ENCODE measurements around the gene NOP56.
A peak's percentile ranks its signal among the peaks of the same experiment; 100 is the strongest.

NOP56 gene

DNA sequence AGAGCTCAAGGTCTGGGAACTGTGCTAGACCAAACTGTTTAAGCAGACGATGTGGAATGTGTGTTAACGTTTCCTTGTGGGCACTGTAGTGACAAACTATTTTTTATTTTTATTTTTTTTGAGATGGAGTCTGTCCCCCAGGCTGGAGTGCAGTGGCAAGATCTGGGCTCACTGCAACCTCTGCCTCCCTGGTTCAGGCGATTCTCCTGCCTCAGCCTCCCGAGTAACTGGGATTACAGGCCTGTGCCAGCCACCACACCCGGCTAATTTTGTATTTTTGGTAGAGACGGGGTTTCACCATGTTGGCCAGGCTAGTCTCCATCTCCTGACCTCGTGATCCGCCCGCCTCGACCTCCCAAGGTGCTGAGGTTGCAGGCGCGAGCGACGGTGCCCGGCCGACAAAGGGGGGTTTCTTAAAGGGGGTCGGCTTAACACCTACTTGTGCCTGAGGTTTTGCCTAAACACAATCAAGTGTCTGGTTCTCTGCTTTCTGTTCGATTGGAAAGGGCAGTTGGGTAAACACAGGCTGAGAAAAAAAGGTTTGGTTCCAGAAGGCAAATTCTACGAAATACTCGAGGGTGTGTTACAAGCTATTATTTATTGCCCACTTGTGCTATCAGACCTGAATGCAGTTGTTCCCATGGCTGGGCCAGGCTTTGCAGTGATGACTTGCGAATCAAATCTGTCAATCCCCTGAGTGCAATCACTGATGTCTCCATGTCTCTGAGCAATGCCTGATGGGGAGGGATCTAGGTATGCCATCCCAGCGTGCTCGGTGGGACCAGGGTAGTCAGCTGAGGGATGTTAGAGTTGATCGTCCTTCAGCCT lies 1.3 kb downstream of the NOP56 start:
- in situ Hi-C loops (cut with HindIII; ENCODE audit: low pct_unique_long_range_greater_than_20kb, low sequenced_read_pairs): no loop called here
- no peak for TF ChIP-seq JUND (IDR thresholded peaks at IDR 0.05; ENCODE audit: low read depth)
- no peak for DNase-seq (ENCODE audit: low read depth in 1 of 2, low spot score in 1 of 2)

DNA sequence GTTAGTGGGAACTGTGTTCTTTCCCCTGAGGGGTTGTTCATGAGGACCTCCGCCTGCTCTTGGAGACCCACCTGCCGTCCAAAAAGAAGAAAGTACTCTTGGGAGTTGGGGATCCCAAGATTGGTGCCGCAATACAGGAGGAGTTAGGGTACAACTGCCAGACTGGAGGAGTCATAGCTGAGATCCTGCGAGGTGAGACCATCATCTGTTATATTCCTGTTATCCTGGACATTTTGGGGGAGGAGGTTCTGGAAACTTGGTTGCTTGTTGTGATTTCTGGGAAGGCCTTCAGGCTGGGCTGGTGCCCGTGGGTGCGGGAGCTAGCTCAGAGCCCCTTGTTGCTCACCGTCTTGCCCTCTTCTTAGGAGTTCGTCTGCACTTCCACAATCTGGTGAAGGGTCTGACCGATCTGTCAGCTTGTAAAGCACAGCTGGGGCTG lies 2.0 kb downstream of the NOP56 start:
- in situ Hi-C loops (cut with HindIII; ENCODE audit: low pct_unique_long_range_greater_than_20kb, low sequenced_read_pairs): no loop called here
- DNase-seq (ENCODE audit: low read depth in 1 of 2, low spot score in 1 of 2): no peak
- TF ChIP-seq JUND (IDR thresholded peaks at IDR 0.05; ENCODE audit: low read depth): no peak

DNA sequence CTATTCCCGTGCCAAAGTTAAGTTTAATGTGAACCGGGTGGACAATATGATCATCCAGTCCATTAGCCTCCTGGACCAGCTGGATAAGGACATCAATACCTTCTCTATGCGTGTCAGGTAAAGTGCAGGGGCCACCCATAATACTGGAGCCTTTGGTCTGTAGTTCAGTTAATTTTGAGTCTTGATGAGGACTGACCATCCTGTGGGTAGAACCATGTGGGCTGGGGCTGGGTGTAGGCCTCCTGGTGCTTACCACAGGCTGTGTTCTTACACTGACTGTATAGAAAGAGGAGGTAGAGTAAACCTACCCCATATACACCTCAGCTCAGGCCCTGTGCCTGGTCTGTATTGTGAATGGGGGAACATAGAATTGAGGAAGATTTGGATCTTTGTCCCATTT lies 2.4 kb downstream of the NOP56 start:
- in situ Hi-C loops (cut with HindIII; ENCODE audit: low pct_unique_long_range_greater_than_20kb, low sequenced_read_pairs): no loop called here
- no peak for TF ChIP-seq JUND (IDR thresholded peaks at IDR 0.05; ENCODE audit: low read depth)
- no peak for DNase-seq (ENCODE audit: low read depth in 1 of 2, low spot score in 1 of 2)

DNA sequence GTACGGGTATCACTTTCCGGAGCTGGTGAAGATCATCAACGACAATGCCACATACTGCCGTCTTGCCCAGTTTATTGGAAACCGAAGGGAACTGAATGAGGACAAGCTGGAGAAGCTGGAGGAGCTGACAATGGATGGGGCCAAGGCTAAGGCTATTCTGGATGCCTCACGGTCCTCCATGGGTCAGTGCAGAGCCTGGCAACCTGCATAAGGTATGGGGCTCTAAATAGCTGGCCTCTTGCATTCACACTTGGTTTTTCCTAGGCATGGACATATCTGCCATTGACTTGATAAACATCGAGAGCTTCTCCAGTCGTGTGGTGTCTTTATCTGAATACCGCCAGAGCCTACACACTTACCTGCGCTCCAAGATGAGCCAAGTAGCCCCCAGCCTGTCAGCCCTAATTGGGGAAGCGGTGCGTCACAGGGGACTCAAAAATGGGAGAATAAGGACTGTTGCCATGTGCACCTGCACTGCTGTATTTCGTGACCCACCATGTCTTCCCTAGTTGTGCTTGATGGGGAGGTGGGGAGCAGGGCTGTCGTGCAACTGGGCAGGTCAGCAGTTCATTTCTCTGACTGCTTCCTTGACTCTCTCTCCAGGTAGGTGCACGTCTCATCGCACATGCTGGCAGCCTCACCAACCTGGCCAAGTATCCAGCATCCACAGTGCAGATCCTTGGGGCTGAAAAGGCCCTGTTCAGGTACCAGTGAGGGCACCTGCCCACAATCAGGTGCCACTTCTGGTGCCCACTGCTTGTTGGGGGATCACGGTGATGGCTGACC lies 3.1 kb downstream of the NOP56 start:
- in situ Hi-C loops (cut with HindIII; ENCODE audit: low pct_unique_long_range_greater_than_20kb, low sequenced_read_pairs): no loop called here

DNA sequence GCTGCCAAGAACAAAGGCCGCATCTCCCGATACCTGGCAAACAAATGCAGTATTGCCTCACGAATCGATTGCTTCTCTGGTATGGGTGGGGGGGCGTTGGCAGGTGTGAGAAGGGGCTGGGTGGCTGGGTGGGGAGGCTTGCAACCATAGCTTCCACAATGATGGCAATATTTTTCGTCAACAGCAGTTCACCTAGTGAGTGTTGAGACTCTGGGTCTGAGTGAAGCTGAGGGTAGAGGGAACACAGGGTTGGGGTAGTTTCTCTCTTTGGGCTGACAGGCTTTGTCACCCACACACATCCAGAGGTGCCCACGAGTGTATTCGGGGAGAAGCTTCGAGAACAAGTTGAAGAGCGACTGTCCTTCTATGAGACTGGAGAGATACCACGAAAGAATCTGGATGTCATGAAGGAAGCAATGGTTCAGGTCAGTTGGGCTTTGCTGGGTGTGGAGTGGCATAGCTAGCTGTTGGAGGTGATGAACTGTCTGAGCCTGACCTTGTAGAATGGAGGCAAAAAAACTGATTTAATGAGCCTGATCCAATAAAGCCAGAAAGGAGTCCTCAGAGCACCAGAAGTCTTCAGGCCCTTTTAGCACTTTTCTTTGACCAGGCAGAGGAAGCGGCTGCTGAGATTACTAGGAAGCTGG lies 4.2 kb downstream of the NOP56 start:
- no peak for DNase-seq (ENCODE audit: low read depth in 1 of 2, low spot score in 1 of 2)
- in situ Hi-C loops (cut with HindIII; ENCODE audit: low pct_unique_long_range_greater_than_20kb, low sequenced_read_pairs): no loop called here
- TF ChIP-seq JUND (IDR thresholded peaks at IDR 0.05; ENCODE audit: low read depth): no peak

More for the DNA sequence above, 3.1 kb downstream of the NOP56 start:
- no peak for DNase-seq (ENCODE audit: low read depth in 1 of 2, low spot score in 1 of 2)
- no peak for TF ChIP-seq JUND (IDR thresholded peaks at IDR 0.05; ENCODE audit: low read depth)

DNA sequence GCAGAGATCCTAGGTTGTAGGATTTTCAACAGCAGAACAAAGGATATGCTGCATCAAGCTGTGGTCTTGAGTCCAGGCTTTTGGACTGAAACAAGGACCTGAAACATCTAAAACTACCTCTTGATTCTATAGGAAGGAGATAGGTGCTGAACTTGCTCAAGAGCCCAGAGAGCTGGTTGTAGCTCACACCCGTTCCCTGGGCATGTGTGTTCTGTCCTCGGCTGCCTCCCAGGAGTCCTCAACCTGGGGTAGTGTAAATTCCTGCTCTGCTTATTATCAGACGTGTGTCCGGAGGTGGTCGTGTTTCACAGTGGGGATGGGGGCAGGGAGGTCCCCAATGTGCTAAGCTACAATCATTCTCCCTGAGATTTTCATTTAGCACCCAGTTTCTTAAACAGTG lies 4.8 kb downstream of the NOP56 start:
- in situ Hi-C loops (cut with HindIII; ENCODE audit: low pct_unique_long_range_greater_than_20kb, low sequenced_read_pairs): no loop called here
- DNase-seq (ENCODE audit: low read depth in 1 of 2, low spot score in 1 of 2): no peak
- TF ChIP-seq JUND (IDR thresholded peaks at IDR 0.05; ENCODE audit: low read depth): no peak

DNA sequence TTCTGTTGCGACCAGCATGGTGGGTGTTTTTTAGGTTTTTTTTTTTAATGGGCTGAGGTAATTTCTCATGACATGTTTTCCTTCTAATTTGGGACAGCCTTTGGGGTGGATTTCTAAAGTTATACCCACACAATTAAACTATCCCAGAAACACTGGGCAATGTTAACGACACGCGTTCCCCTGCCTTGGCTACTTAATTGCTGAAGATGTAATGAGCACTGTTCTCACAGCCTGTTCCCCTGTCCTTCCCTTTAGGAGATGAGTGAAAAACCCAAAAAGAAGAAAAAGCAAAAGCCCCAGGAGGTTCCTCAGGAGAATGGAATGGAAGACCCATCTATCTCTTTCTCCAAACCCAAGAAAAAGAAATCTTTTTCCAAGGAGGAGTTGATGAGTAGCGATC lies 5.2 kb downstream of the NOP56 start:
- TF ChIP-seq JUND (IDR thresholded peaks at IDR 0.05; ENCODE audit: low read depth): no peak
- in situ Hi-C loops (cut with HindIII; ENCODE audit: low pct_unique_long_range_greater_than_20kb, low sequenced_read_pairs): no loop called here
- no peak for DNase-seq (ENCODE audit: low read depth in 1 of 2, low spot score in 1 of 2)

DNA sequence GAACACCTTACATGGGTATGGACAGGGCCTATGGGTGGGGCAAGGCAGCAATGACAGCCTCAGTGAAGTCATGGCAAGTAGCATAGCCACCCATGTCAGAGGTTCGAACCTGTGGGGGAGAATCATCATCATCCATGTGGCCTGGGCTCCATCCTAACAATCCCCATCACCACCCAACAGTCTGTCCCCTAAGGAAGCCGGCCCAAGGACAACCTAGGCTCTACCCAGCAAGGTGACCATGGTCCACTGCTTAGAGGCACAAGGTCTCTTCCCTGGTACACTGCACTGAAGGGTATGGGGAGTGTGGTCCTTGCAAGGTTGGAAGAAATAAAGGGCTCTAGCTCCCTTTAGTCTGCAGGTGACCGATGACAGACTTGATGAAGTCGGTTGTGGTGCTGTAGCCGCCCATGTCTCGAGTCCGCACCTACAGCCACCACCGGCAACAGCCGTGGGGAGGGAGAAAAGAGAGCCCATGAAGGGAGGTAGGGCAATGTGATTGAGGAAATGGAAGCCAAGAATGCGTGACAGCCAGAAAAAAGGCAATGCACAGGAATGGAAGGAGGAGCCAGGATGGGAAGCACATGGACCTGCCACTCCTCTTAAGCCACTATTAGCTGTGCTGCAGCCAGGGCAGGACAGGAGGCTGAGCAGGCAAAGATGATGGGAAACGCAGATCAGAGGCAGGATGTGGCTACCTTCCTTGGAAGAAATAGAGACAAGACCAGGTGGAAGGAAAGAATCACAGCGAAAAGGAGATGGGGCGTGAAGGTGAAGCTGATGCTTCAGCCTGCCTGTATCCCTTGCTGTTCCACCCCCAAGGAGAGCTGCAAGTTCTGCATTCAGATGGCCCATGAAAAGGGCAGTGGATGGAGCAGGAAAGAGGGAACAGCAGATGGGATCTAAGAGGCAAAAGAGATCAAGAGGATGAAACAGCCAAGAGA lies 6.3 kb downstream of the NOP56 start:
- no peak for TF ChIP-seq JUND (IDR thresholded peaks at IDR 0.05; ENCODE audit: low read depth)
- peak in 1 of 2 experiments; percentile 15 for DNase-seq (ENCODE audit: low read depth in 1 of 2, low spot score in 1 of 2)
- in situ Hi-C loops (cut with HindIII; ENCODE audit: low pct_unique_long_range_greater_than_20kb, low sequenced_read_pairs): no loop called here

DNA sequence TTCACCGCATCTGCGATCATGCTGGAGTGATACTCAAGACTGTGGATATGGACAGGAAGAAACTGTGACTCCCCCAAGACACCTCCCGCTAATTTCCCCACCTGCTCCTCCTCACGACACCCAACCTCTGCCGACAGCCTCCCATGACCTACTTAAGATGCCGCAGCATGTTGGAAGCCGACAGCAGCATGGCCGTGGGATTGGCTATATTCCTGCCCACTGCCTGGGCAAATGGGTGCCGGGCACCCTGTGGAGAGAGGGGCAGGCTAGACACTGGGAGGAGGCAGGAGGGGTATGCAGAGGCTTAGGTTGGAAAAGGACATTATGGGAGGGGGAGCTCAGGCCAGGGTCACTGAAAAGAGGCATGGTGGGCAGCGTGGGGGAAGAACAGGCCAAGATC lies 7.1 kb downstream of the NOP56 start:
- in situ Hi-C loops (cut with HindIII; ENCODE audit: low pct_unique_long_range_greater_than_20kb, low sequenced_read_pairs): no loop called here
- no peak for TF ChIP-seq JUND (IDR thresholded peaks at IDR 0.05; ENCODE audit: low read depth)

DNA sequence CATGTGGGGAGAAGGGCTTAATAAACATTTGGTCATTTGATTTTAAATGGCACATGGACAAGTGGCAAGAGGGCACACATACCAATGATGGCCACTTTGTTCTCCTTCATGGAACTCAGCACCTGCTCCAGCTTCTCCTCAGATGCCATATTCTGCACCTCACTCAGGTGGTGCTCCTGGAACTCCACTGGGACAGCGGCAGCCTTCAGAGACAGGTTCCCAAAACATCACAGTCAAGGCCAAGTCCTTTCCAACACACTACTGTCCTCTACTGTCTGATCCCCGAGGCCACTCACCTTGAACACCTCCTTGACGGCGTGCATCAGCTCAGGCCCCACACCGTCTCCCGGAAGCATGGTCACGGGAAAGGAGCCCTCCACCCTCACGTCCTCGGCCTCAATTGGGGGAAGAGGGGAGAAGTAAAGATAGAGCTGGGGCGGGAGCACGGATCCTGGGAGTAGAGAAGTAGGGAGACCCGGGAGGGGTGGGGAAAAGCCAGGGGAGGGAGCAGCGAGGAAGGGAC lies 11.0 kb downstream of the NOP56 start:
- no peak for DNase-seq (ENCODE audit: low read depth in 1 of 2, low spot score in 1 of 2)
- in situ Hi-C loops (cut with HindIII; ENCODE audit: low pct_unique_long_range_greater_than_20kb, low sequenced_read_pairs): no loop called here
- TF ChIP-seq JUND (IDR thresholded peaks at IDR 0.05; ENCODE audit: low read depth): no peak

More for the DNA sequence above, 7.1 kb downstream of the NOP56 start:
- DNase-seq (ENCODE audit: low read depth in 1 of 2, low spot score in 1 of 2): no peak

DNA sequence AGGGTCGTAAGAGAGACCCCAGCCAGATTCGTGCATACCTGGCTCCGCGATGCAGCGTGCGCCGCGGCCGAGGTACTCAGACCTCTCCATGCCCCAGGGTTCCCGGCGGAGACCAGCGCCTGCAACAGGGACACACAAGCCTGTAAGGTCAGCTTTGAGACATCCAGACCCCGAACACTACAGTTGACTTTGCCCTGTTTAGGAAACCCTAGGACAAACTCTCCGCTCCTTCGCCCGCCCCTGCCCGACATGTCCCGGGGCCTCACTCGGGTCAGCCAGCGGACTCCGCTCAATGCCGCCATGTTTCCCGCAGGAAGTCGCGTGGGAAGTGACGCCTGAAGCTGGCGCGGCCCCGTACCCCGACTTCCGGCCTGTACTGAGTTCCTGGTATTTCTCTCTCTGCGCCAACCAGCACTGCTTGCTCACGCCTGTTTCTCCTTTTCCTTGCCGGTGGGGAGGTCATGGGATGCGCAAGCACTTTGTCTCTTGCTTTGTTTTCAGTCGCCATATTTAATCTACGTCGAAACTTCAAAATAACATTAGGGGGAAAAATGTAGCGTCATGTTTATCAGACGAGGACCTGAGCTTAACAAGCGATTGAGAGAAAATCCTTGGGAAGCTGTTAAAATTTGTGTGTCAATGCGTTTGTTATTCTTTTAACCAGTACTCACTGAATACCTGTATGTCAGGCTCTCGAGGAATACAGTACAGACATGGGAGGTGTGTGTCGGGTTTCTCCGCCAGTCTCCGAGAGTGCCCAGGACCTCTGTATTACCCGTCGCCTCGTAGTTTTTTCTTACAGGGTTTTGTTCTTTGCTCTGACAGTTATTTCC lies 11.7 kb downstream of the NOP56 start, which contains the start of gene IDH3B:
TSS of gene IDH3B (minus strand) at position 330 of the 833 bp plus-strand sequence. CDS start at position 302, 28 bp downstream.
- no peak for TF ChIP-seq JUND (IDR thresholded peaks at IDR 0.05; ENCODE audit: low read depth)
- peak; percentile 74 to 92 for DNase-seq (ENCODE audit: low read depth in 1 of 2, low spot score in 1 of 2)
- in situ Hi-C loops (cut with HindIII; ENCODE audit: low pct_unique_long_range_greater_than_20kb, low sequenced_read_pairs): no loop called here
